WERI-Rb-1 (cell line): Measurements from ENCODE around the gene ADAM33.

Source experiments
- DNase-seq: peaks from one replicate; pipeline ENCODE4 v3.0.0-alpha.2; 2020
- H3K27ac ChIP-seq: fragments of 250-450 bp; sonication (Bioruptor Pico); 2 replicates; pipeline ENCODE4 v1.5.1; 2020; ENCODE audit warnings: mild to moderate bottlenecking, moderate library complexity
- H3K27me3 ChIP-seq: fragments of 250-450 bp; sonication (Bioruptor Pico); 2 replicates; pipeline ENCODE4 v1.5.1; 2021; ENCODE audit warnings: mild to moderate bottlenecking, low read depth, moderate library complexity; ENCODE audit not compliant: insufficient read depth, severe bottlenecking
- H3K36me3 ChIP-seq: fragments of 250-450 bp; sonication (Bioruptor Pico); 2 replicates; pipeline ENCODE4 v1.5.1; 2020; ENCODE audit warnings: mild to moderate bottlenecking, moderate library complexity
- H3K4me3 ChIP-seq: 2 replicates; pipeline ENCODE4 v1.5.1; 2011; ENCODE audit warnings: low read depth, mild to moderate bottlenecking, control low read depth, low read length
- H3K9me3 ChIP-seq: fragments of 250-450 bp; sonication (Bioruptor Pico); 2 replicates; pipeline ENCODE4 v1.5.1; 2021; ENCODE audit warnings: mild to moderate bottlenecking, moderate library complexity; ENCODE audit not compliant: severe bottlenecking
- CTCF ChIP-seq: IDR thresholded peaks from 2 replicates; pipeline ENCODE4 v1.5.1; 2011; ENCODE audit warnings: low read depth, mild to moderate bottlenecking, control low read depth, inconsistent platforms, low read length

Gene ADAM33

GRCh38 chr20:3698591-3699001 lies 16.8 kb upstream of the ADAM33 start:
- DNase-seq, result no peak
- Histone ChIP-seq H3K9me3 (peaks cover 5% of the 10 kb centered on the region), H3K4me3 (no peak overlapping the region), H3K27ac (no peak overlapping the region), H3K36me3 (no peaks in the 10 kb centered on the region), H3K27me3 (no peaks in the 10 kb centered on the region)
- TF ChIP-seq CTCF, result no peak

GRCh38 chr20:3697588-3698305 lies 15.9 kb upstream of the ADAM33 start:
- TF ChIP-seq CTCF, result no peak
- no peak for DNase-seq
- no peaks in the 10 kb centered on the region for H3K36me3 ChIP-seq

GRCh38 chr20:3696745-3697587 lies 15.2 kb upstream of the ADAM33 start:
- Histone ChIP-seq H3K4me3 (no peak overlapping the region), H3K27ac (no peak overlapping the region), H3K9me3 (peaks cover 5% of the 10 kb centered on the region), H3K36me3 (no peaks in the 10 kb centered on the region), H3K27me3 (no peaks in the 10 kb centered on the region)
- no peak for TF ChIP-seq CTCF
- DNase-seq, result no peak

More at GRCh38 chr20:3697588-3698305, 15.9 kb upstream of the ADAM33 start:
- H3K9me3 ChIP-seq, result peaks cover 5% of the 10 kb centered on the region
- H3K27me3 ChIP-seq, result no peaks in the 10 kb centered on the region
- H3K4me3 ChIP-seq, result no peak overlapping the region
- H3K27ac ChIP-seq, result no peak overlapping the region

- no peak overlapping the region for H3K4me3 ChIP-seq
- peak; percentile 48 for TF ChIP-seq CTCF
- no peaks in the 10 kb centered on the region for H3K36me3 ChIP-seq
- peaks cover 5% of the 10 kb centered on the region for H3K9me3 ChIP-seq
- H3K27me3 ChIP-seq, result no peaks in the 10 kb centered on the region
- no peak for DNase-seq
- no peak overlapping the region for H3K27ac ChIP-seq
These were observed 14.4 kb upstream of the ADAM33 start for GRCh38 chr20:3696200-3696599.

- TF ChIP-seq CTCF, result no peak
- Histone ChIP-seq H3K36me3 (no peaks in the 10 kb centered on the region), H3K4me3 (no peak overlapping the region), H3K27me3 (no peaks in the 10 kb centered on the region), H3K27ac (no peak overlapping the region), H3K9me3 (peaks cover 5% of the 10 kb centered on the region)
- no peak for DNase-seq
These were observed 13.1 kb upstream of the ADAM33 start for GRCh38 chr20:3694864-3695263.
